Kidney epithelial cell (primary cell): ENCODE measurements around the gene ZNF280D. TPM values are rescaled to one million over a fixed set of nuclear protein-coding genes. Genes with fewer than 3 reads are reported as not detected.

ENCODE experiments used
- DNase-seq: peaks from one replicate; pipeline ENCODE4 v3.0.0-alpha.2; 2010; ENCODE audit warnings: low read depth
- H3K27me3 ChIP-seq: 2 replicates; pipeline ENCODE4 v1.6.0; 2011; ENCODE audit warnings: low read length; ENCODE audit not compliant: control insufficient read depth, insufficient read depth
- H3K36me3 ChIP-seq: 2 replicates; pipeline ENCODE4 v1.5.1; 2011; ENCODE audit warnings: low read length; ENCODE audit not compliant: control insufficient read depth, insufficient read depth
- H3K4me3 ChIP-seq: 2 replicates; pipeline ENCODE4 v1.5.1; 2011; ENCODE audit warnings: low read depth, mild to moderate bottlenecking, control low read depth, low read length
- total RNA-seq: library from RNA; depleted of rRNA; stranded (reverse); fragments of >200 nt; gene quantifications from 2 replicates; pipeline ENCODE4 v1.2.3, GENCODE V29; 2015
- TF ChIP-seq, protein P1 (sequence below): IDR thresholded peaks from 2 replicates; pipeline ENCODE4 v1.5.1; 2011; ENCODE audit warnings: mild to moderate bottlenecking, moderate library complexity, low read length, control low read depth, inconsistent platforms; ENCODE audit not compliant: insufficient read depth, poor library complexity, severe bottlenecking

ZNF280D gene
- total RNA-seq, 1 donor from 2014 or later: 13.3 TPM

DNA sequence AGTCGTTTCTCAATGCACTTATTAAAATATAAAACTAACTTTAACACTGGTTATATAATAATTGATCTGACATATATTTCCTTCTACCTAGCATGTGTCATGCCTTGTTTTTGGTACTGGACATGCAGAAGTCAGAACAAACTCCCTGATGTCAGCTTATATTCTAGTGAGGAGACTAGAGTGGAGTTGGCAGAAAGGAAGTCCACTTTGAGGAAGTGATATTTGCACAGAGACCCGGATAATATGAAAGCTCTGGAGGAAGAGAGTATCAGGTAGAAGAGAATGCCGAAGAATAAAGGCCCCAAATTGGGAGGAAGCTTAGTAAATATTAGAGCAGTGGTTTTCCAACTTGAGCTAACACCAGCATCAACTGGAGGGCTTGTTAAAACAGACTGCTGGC, 24.6 kb upstream of the ZNF280D start:
- no peak for DNase-seq
- Histone ChIP-seq H3K36me3 (no peaks in the 10 kb centered on the region), H3K27me3 (no peaks in the 10 kb centered on the region), H3K4me3 (no peak overlapping the region)
- TF ChIP-seq, protein P1, sequence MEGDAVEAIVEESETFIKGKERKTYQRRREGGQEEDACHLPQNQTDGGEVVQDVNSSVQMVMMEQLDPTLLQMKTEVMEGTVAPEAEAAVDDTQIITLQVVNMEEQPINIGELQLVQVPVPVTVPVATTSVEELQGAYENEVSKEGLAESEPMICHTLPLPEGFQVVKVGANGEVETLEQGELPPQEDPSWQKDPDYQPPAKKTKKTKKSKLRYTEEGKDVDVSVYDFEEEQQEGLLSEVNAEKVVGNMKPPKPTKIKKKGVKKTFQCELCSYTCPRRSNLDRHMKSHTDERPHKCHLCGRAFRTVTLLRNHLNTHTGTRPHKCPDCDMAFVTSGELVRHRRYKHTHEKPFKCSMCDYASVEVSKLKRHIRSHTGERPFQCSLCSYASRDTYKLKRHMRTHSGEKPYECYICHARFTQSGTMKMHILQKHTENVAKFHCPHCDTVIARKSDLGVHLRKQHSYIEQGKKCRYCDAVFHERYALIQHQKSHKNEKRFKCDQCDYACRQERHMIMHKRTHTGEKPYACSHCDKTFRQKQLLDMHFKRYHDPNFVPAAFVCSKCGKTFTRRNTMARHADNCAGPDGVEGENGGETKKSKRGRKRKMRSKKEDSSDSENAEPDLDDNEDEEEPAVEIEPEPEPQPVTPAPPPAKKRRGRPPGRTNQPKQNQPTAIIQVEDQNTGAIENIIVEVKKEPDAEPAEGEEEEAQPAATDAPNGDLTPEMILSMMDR: no peak

- Histone ChIP-seq H3K4me3 (no peak overlapping the region), H3K27me3 (no peaks in the 10 kb centered on the region), H3K36me3 (no peaks in the 10 kb centered on the region)
- DNase-seq: no peak
- TF ChIP-seq, protein P1: no peak
Measured at GRCh38 chr15:56754772-56755370, 21.6 kb upstream of the ZNF280D start.

DNA sequence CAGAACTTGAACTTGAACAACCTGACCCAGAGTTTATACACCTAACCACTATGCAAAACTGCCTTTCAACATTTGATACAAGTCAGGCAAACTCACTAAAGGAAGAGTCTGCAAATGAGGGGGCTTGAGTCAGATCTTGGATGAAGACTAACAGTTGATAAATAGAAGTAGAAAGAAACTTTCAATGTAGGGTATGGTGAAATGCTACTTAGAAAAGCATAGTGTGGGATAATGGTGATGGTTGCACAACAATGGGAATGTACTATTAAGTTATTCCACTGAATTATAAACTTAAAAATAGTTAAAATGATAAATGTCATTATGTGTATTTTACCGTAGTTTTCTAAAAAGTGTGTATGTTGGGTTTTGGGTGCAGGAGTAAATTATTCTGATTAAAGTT, 19.7 kb upstream of the ZNF280D start:
- TF ChIP-seq, protein P1: no peak
- Histone ChIP-seq H3K27me3 (no peaks in the 10 kb centered on the region), H3K4me3 (no peak overlapping the region), H3K36me3 (no peaks in the 10 kb centered on the region)
- DNase-seq: no peak

DNA sequence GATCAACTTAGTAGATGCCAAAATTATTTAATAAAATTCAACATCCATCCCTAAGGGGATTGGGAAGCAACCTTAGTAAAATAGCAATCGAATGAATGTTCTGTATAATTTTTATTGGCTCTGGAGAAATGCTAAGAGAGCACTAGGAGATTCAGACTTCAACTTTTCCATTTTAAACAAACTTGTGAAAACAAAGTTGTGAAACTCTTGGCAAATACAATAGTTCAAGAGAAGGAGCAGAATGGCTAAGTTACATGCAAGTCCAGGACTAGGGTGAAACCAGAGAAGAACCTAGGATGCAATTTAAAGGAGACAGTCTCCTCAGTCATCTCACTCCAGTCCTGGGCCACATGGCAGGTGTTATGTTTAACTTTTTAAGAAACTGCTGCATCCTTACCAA, 16.7 kb upstream of the ZNF280D start:
- Histone ChIP-seq H3K27me3 (no peaks in the 10 kb centered on the region), H3K4me3 (no peak overlapping the region), H3K36me3 (no peaks in the 10 kb centered on the region)
- TF ChIP-seq, protein P1: no peak
- no peak for DNase-seq

GRCh38 chr15:56744701-56745683, 11.7 kb upstream of the ZNF280D start:
- Histone ChIP-seq H3K4me3 (no peak overlapping the region), H3K36me3 (no peaks in the 10 kb centered on the region), H3K27me3 (no peaks in the 10 kb centered on the region)
- TF ChIP-seq, protein P1: no peak
- no peak for DNase-seq
